NT2/D1 (cell line): ENCODE measurements around the gene RIPOR2.

ENCODE experiments used
- DNase-seq: peaks from one replicate; pipeline ENCODE4 v3.0.0-alpha.2; 2011; ENCODE audit warnings: low read depth, low spot score
- H3K27me3 ChIP-seq: 2 replicates; pipeline ENCODE4 v1.6.0; 2011; ENCODE audit warnings: mild to moderate bottlenecking; ENCODE audit not compliant: insufficient read length, insufficient read depth
- H3K36me3 ChIP-seq: 2 replicates; pipeline ENCODE4 v1.6.1; 2011; ENCODE audit warnings: mild to moderate bottlenecking, low read length, mixed read lengths; ENCODE audit not compliant: insufficient read depth, insufficient read length
- H3K4me1 ChIP-seq: 2 replicates; pipeline ENCODE4 v1.5.1; 2011; ENCODE audit not compliant: insufficient read depth, insufficient read length
- H3K4me3 ChIP-seq: 2 replicates; pipeline ENCODE4 v1.5.1; 2011; ENCODE audit warnings: low read depth; ENCODE audit not compliant: insufficient read length
- H3K9ac ChIP-seq: 2 replicates; pipeline ENCODE4 v1.6.0; 2011; ENCODE audit warnings: low read depth; ENCODE audit not compliant: insufficient read length
- H3K9me3 ChIP-seq: 2 replicates; pipeline ENCODE4 v1.5.1; 2011; ENCODE audit warnings: mild to moderate bottlenecking, low read length; ENCODE audit not compliant: insufficient read depth
- SUZ12 ChIP-seq: IDR thresholded peaks from 2 replicates; pipeline ENCODE4 v1.6.1; 2011; ENCODE audit not compliant: insufficient read length, insufficient read depth; ENCODE audit errors: extremely low read depth
- YY1 ChIP-seq: IDR thresholded peaks from 2 replicates; pipeline ENCODE4 v1.6.1; 2011; ENCODE audit not compliant: insufficient read length, insufficient read depth
- ZNF274 ChIP-seq: IDR thresholded peaks from 2 replicates; pipeline ENCODE4 v1.6.1; 2011; ENCODE audit warnings: mild to moderate bottlenecking, low read depth, low read length

The RIPOR2 gene

DNA sequence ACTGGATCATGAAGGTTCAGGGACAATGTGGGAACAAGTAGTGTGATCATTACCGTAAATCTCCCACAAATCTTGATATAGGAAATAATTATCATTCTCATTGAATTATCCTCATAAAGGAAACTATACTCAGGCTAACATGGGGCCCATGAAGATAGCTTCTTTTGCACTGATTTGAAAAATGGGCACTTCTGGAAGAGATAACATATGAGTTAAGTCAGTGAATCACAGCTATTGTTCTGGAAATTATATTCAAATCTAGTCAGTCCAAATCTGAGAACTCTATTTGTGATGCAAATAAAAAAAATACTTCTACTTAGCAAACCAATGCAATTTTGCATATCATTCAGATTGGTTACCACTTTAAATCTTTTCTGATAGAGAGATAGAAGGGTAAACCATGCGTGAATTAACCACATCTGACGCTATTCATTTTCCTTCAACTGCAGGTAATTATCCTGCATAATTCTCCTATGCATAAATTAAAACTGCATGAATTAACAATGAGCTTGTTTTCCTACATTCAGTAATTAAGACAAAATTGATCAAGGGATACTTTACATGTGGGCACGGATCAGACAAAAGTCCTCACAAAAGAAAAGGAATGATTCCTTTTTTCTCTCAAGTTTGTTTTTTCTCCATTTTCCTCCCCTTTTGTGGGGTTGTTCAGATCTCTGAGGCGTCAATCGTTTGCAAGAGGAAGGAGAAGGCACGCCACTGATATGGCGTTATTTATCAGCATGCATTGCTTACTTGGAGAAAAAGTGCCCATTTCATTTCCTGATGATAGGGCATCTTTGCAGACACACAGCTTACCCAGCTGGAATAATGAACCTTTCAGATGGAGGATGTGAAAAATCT lies 36.4 kb downstream of the RIPOR2 start:
- no peak overlapping the region for H3K4me3 ChIP-seq
- no peaks in the 10 kb centered on the region for H3K27me3 ChIP-seq
- no peaks in the 10 kb centered on the region for H3K36me3 ChIP-seq
- H3K9me3 ChIP-seq: no peaks in the 10 kb centered on the region
- no peak for DNase-seq
- no peak for TF ChIP-seq YY1
- no peak for TF ChIP-seq ZNF274
- TF ChIP-seq SUZ12: no peak
- no peaks in the 10 kb centered on the region for H3K4me1 ChIP-seq
- H3K9ac ChIP-seq: no peak overlapping the region

DNA sequence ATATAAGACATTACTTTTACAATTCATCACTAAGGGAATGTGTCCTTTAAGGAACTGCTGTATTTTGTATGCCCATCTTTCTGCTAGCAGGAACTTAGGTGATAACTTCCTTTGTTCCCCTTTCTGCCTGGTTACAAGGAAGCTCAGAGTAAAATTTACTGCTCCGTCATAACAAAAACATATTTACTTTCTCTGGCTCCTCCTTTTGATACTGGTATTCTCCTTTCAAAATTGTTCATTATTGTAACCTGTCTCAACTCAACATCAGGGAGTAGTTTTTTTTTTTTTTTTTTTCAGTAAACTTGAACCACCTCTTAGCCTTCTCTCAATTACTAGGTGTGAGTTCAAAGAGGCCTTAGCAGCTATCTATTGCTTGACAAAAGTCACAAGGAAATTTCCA lies 37.1 kb downstream of the RIPOR2 start:
- no peak overlapping the region for H3K9ac ChIP-seq
- TF ChIP-seq SUZ12 (no peak), YY1 (no peak), ZNF274 (no peak)

DNA sequence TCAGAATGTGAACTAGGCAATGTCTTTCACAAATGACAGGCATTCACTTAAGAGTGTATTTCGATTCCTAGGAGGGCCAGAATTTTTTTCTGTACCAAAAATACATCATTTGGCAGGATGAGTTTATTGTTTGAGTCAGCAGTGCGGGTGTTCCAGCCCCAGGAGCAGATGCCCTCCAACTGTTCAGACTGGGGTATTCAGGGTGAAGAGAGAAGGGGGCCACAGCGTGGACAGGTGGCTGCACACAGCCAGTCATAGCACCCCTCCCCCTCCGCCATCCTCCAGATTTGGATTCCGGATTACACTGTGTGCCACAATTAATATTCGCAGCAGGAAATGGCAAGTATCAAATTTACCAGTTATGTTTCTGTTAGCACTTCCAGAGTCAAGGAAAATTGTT lies 38.6 kb downstream of the RIPOR2 start:
- H3K4me3 ChIP-seq: no peak overlapping the region
- no peak overlapping the region for H3K9ac ChIP-seq
- no peaks in the 10 kb centered on the region for H3K9me3 ChIP-seq
- DNase-seq: no peak
- H3K36me3 ChIP-seq: no peaks in the 10 kb centered on the region
- TF ChIP-seq ZNF274: no peak
- TF ChIP-seq SUZ12: no peak
- no peak for TF ChIP-seq YY1
- H3K4me1 ChIP-seq: no peaks in the 10 kb centered on the region
- no peaks in the 10 kb centered on the region for H3K27me3 ChIP-seq

More for the DNA sequence above, 37.1 kb downstream of the RIPOR2 start:
- Histone ChIP-seq H3K27me3 (no peaks in the 10 kb centered on the region), H3K4me1 (no peaks in the 10 kb centered on the region), H3K9me3 (no peaks in the 10 kb centered on the region), H3K4me3 (no peak overlapping the region), H3K36me3 (no peaks in the 10 kb centered on the region)
- no peak for DNase-seq

DNA sequence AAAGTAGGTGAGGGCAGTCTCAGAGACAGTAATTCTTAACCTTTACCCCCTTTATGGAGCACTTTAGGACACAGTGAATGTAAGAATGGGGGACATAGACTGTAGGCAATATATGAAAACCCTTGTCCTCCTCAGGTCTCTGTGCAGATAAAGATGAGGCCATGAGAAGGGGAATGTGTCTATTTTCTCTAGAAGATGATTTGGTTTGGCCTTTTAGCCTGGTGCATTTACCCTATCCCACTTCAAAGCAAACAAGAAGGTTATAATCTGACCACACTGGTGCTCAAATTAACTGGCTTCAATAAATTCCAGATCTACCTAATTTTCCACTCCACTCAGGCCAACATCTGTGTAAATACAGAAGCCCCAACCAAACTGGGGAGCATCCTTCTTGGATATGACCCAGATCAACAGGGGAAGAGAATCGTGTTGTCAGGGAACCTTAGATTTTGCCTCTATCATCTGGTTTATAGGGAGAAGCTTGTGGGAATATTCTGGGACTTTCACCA lies 42.4 kb downstream of the RIPOR2 start:
- no peaks in the 10 kb centered on the region for H3K27me3 ChIP-seq
- no peak overlapping the region for H3K4me3 ChIP-seq
- no peaks in the 10 kb centered on the region for H3K4me1 ChIP-seq
- DNase-seq: no peak
- no peaks in the 10 kb centered on the region for H3K36me3 ChIP-seq
- no peaks in the 10 kb centered on the region for H3K9me3 ChIP-seq
- H3K9ac ChIP-seq: no peak overlapping the region
- TF ChIP-seq ZNF274: no peak

DNA sequence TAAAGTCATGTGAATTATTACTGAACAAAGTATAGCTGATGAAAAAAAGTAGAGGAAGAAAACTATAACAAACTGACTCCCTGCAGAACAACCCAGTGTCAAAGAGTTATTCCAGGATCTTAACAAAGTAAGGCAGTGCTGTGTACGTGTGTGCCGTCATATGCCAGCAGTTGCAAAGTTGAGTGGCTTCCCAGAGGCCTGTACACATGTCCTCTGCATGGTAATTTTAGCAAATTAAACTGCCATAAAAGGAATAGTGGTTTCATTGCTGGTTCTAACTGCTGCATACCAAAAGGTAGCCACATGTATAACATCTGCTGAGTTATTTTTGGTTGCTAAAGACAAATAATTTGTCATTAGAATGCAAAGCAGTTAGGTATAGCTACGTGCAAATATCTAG lies 44.8 kb downstream of the RIPOR2 start:
- TF ChIP-seq YY1 (no peak), SUZ12 (no peak), ZNF274 (no peak)
- Histone ChIP-seq H3K4me3 (no peak overlapping the region), H3K4me1 (no peaks in the 10 kb centered on the region), H3K36me3 (no peaks in the 10 kb centered on the region), H3K9ac (no peak overlapping the region), H3K27me3 (no peaks in the 10 kb centered on the region), H3K9me3 (no peaks in the 10 kb centered on the region)
- DNase-seq: no peak

DNA sequence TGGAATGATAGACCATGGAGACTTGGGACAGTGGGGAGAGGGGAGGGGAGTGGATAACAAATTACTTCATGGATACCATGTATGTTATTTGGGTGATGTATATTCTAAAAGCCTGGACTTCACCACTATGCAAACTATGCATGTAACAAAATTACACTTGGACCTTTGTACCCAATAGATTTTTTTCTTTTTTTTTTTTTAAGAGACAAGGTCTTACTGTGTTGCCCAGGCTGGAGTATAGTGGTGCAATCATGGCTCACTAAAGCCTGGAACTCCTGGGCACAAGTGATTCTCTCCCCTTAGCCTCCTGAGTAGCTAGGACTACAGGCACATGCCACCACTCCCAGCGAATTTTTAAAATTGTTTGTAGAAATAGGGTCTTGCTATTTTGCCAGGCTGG lies 45.3 kb downstream of the RIPOR2 start:
- no peaks in the 10 kb centered on the region for H3K4me1 ChIP-seq
- TF ChIP-seq ZNF274: no peak
- TF ChIP-seq SUZ12: no peak
- no peak for TF ChIP-seq YY1
- no peak overlapping the region for H3K4me3 ChIP-seq
- no peaks in the 10 kb centered on the region for H3K36me3 ChIP-seq
- H3K9me3 ChIP-seq: no peaks in the 10 kb centered on the region
- H3K27me3 ChIP-seq: no peaks in the 10 kb centered on the region
- no peak for DNase-seq
- H3K9ac ChIP-seq: no peak overlapping the region

DNA sequence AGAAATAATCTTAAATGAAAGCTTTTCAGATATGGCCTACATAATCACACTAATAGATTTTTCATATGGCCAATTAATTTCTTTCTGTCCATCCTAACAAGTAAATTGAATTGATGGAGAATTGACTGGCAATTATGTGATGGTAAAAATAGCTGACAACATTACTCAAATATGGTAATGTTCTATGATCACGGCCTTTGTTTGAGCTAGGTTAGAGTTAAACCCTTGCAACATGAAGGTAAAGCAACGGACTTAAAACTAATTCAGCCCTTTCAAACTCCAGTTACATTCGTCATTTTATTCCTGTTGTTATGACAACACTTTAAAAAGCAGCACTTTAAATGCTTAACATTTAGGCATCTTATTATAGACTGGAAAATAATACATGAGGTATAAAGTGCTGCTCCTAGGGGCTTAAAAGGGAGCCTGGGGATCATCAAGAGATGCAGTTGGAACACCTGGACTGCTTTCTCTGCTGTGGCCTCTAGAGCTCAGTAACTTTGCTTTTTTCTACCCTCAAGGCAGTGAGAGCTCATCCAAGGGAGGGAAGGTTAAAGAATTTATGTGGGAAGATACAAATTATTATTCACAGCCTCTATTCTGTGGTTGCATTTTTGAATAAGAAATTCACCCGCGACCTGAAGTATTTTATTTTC lies 46.9 kb downstream of the RIPOR2 start:
- TF ChIP-seq SUZ12 (no peak), ZNF274 (no peak), YY1 (no peak)

DNA sequence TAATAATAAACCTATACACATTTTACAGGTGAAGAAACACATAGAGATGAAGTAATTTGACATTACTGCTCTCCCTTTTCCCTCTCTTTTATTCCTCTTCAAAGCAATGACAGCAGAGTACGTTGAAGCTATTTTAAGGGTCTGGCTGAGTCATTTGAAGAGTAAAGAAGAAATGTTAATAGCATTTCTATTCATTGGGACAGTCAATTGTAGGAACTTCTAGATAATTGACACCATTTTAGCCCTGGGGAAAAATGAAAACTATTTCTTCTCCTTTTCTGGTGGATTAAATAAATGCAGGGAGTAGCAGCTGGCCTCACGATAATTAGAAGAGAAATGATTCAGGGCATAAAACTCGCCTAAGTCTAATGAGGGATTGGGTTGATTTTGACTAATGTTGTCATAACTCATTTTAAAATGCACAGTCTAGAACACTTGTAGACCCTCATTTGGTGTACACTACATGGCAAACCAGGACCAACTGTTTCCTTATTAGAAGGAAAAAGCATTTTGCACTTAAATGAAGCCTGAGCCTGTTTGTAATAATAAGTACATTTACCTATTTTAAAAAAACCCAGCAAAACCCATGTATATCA lies 48.1 kb downstream of the RIPOR2 start:
- no peak for TF ChIP-seq YY1
- no peak for TF ChIP-seq ZNF274
- no peak for TF ChIP-seq SUZ12
- H3K4me3 ChIP-seq: no peak overlapping the region
- H3K4me1 ChIP-seq: no peaks in the 10 kb centered on the region
- H3K36me3 ChIP-seq: no peaks in the 10 kb centered on the region
- DNase-seq: no peak
- no peaks in the 10 kb centered on the region for H3K9me3 ChIP-seq
- H3K9ac ChIP-seq: no peak overlapping the region
- no peaks in the 10 kb centered on the region for H3K27me3 ChIP-seq

More for the DNA sequence above, 46.9 kb downstream of the RIPOR2 start:
- no peak overlapping the region for H3K4me3 ChIP-seq
- H3K27me3 ChIP-seq: no peaks in the 10 kb centered on the region
- no peak overlapping the region for H3K9ac ChIP-seq
- DNase-seq: no peak
- no peaks in the 10 kb centered on the region for H3K9me3 ChIP-seq
- H3K36me3 ChIP-seq: no peaks in the 10 kb centered on the region
- no peaks in the 10 kb centered on the region for H3K4me1 ChIP-seq
